LNCaP clone FGC (cell line): ENCODE results near the gene GATA6.
A peak's percentile ranks its signal among the peaks of the same experiment; 100 is the strongest.

Experiments
- DNase-seq: peaks from one replicate; pipeline ENCODE4 v3.0.0-alpha.2; 2011; ENCODE audit warnings: low read depth
- H3K4me3 ChIP-seq: 2 replicates; pipeline ENCODE4 v1.5.1; 2011; ENCODE audit warnings: mild to moderate bottlenecking, low read depth, low read length, control low read depth
- TF ChIP-seq, protein P1 (sequence below): IDR thresholded peaks from 2 replicates; pipeline ENCODE4 v1.5.1; 2012; ENCODE audit warnings: mild to moderate bottlenecking; ENCODE audit not compliant: control insufficient read depth, insufficient read depth; ENCODE audit errors: extremely low read depth

GATA6 gene

GRCh38 chr18:22169889-22170420 is 566 bp downstream of the GATA6 start:
- DNase-seq = peak; percentile 23
- peak overlapping the region; percentile 89 for H3K4me3 ChIP-seq
- TF ChIP-seq, protein P1, sequence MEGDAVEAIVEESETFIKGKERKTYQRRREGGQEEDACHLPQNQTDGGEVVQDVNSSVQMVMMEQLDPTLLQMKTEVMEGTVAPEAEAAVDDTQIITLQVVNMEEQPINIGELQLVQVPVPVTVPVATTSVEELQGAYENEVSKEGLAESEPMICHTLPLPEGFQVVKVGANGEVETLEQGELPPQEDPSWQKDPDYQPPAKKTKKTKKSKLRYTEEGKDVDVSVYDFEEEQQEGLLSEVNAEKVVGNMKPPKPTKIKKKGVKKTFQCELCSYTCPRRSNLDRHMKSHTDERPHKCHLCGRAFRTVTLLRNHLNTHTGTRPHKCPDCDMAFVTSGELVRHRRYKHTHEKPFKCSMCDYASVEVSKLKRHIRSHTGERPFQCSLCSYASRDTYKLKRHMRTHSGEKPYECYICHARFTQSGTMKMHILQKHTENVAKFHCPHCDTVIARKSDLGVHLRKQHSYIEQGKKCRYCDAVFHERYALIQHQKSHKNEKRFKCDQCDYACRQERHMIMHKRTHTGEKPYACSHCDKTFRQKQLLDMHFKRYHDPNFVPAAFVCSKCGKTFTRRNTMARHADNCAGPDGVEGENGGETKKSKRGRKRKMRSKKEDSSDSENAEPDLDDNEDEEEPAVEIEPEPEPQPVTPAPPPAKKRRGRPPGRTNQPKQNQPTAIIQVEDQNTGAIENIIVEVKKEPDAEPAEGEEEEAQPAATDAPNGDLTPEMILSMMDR = 0 out of 2 replicates have a peak, but pooled peaks have one; percentile 2

DNA sequence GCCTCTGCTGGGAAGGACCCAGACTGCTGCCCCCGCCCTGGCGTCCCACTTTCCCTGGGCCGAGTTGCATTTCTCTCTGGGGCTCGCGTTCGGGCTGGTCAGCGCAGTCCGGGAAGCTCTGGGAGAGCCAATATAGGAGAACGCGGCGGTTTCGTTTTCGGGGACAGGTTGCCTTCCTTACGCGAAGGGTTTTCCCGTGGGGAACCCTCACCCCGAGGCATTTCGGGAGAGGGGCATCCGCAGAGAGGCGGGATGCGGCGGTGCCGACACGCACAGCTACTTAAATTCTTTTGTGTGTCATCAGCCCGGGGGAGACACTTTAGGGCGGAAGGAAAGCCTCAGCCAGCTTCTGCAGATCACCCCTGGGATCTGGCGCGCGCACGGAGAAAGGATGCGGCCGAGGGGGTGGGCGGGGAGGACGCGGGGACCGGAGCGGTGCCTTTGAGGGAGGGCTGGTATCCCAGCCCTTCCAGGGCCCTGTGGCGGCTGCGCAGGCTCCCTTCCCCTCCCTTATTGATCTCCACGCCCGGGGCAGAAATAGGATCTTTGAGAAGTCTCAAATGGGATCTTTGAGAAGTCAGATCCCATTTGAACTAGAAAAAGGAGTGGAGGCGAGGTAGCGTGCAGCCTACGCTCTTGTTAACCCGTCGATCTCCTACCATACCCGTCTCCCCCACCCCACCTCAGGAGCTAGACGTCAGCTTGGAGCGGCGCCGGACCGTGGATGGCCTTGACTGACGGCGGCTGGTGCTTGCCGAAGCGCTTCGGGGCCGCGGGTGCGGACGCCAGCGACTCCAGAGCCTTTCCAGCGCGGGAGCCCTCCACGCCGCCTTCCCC is 1.2 kb downstream of the GATA6 start:
- peak overlapping the region; percentile 89 for H3K4me3 ChIP-seq
- TF ChIP-seq, protein P1 = no peak
- DNase-seq = no peak

GRCh38 chr18:22171258-22172119 is 2.1 kb downstream of the GATA6 start:
- no peak for DNase-seq
- H3K4me3 ChIP-seq = no peak overlapping the region
- TF ChIP-seq, protein P1 = no peak

GRCh38 chr18:22172120-22172582 is 2.8 kb downstream of the GATA6 start:
- no peak for DNase-seq
- TF ChIP-seq, protein P1 = no peak
- H3K4me3 ChIP-seq = no peak overlapping the region

- H3K4me3 ChIP-seq = no peak overlapping the region
- DNase-seq = no peak
- TF ChIP-seq, protein P1 = no peak
Observed at GRCh38 chr18:22172594-22173049, 3.2 kb downstream of the GATA6 start.

DNA sequence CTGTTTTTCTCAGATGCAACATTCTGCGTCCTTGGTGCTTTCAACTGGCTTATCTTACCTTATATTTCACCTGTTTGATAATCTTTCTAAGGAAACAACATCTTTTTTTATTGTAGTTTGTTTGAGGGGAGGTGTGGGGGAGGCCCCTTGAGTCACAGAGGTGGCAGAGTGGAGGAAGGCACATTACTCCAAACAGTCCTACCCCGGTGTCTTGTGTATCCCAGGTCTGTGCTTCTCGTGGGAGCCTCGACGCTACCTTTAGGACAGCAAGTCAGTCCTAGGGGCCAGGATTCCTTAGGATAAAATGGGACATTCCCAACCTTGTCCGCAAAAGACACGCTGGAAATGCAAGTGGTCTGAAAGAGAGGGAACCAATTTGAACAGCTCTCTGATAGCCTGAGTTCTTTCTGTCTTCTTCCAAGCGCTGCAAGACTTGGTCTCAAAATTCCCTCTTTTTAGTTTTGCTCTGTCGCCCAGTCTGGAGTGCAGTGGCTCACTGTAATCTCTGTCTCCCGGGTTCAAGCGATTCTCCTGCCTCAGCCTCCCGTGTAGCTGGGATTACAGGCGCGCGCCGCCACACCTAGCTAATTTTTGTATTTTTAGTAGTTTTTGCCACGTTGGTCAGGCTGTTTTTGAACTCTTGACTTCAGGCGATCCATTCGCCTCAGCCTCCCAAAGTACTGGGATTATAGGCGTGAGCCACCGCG is 4.0 kb downstream of the GATA6 start:
- TF ChIP-seq, protein P1 = no peak
- no peak overlapping the region for H3K4me3 ChIP-seq
- no peak for DNase-seq
